ENCODE results near the gene POFUT1.
"Not testable (repeated sequence)": the region's sequence is repeated elsewhere in the genome, so short reads cannot be mapped to it uniquely, and the experiment has no call there.

The POFUT1 gene

DNA sequence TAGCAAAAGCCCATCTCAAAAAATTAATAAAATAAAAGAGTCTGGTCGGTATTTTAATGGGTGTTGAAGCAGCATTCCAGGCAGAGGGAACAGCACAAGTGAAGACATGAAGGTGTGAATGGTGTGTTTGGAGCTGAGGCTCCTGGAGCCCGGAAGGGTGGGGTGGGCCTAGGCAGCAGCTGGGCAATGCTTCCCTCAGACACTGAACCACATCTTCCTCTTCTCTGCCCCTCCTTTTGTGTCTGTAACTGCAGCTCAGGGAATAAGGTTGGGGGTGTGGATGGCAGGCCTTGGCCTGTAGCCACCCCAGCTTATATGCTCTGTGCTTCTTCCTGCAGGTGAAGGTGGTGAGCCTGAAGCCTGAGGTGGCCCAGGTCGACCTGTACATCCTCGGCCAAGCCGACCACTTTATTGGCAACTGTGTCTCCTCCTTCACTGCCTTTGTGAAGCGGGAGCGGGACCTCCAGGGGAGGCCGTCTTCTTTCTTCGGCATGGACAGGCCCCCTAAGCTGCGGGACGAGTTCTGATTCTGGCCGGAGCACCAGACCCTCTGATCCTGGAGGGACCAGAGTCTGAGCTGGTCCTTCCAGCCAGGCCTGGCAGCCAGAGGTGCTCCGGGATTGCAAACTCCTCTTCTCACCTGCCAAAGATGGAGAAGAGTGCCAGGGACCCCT lies 26.6 kb downstream of the POFUT1 start:
- DNase-seq (ENCODE audit: low spot score): peak; percentile 21

DNA sequence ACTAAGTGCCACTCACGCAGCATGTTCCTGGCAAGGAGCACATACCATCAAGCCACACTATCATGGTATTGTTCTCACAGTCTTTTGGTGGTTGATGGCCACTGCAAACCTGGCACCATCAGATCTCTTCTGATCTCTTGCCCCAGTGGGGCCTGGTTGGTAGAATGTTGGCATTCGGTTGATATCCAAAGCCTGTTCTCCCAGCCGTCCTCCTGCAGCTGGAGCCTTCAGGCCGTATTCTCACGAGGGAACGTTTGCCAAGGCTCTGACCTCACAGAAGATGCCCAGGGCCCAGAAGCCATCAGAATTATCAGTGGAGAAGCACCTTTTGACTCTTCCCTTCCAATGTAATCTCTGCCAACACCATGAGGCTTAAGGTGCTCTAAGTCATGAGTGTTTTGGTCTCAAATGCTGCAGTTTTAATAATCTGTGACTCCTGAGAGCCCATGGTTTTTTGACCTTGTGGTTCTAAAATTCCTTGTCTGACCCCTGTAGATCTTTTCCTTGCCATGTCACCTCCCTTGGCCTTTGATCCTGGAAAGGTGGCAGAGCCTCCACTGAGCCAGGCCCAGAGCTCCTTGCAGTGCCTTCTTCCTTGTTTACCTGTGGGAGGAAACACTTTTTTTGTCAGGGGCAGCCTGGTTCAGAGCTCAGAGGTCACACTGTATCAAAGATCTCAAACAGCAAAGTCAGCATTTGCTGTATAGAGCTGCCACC lies 27.8 kb downstream of the POFUT1 start:
- no peak for DNase-seq (ENCODE audit: low spot score)

DNA sequence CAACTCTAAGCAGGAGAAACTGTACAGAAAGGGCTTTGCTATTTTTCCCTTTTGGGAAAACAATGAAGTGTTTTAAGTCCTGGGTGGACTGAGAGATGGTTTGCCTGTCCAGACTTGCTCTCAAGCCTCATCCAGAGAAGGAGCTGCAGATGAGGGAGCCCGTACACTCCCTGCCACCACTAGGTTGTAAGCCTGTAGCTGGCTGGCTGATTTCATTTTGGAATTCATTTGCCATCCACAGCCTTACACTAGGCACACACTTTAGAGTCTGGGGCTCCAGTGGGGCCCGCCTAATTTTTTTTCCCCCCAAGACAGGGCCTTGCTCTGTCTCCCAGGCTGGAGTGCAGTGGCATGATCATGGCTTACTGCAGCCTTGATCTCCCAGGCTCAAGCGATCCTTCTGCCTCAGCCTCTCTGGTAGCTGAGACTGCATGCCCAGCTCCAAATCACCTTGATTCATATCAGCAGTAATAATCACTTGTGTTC lies 28.4 kb downstream of the POFUT1 start:
- DNase-seq (ENCODE audit: low spot score): no peak

GRCh38 chr20:32236819-32237218 lies 29.1 kb downstream of the POFUT1 start:
- DNase-seq (ENCODE audit: low spot score): no peak

GRCh38 chr20:32237419-32237818 lies 29.7 kb downstream of the POFUT1 start:
- DNase-seq (ENCODE audit: low spot score): no peak

GRCh38 chr20:32238483-32239425 lies 31.1 kb downstream of the POFUT1 start:
- no peak for DNase-seq (ENCODE audit: low spot score)

GRCh38 chr20:32240205-32240604 lies 32.5 kb downstream of the POFUT1 start:
- no peak for DNase-seq (ENCODE audit: low spot score)

DNA sequence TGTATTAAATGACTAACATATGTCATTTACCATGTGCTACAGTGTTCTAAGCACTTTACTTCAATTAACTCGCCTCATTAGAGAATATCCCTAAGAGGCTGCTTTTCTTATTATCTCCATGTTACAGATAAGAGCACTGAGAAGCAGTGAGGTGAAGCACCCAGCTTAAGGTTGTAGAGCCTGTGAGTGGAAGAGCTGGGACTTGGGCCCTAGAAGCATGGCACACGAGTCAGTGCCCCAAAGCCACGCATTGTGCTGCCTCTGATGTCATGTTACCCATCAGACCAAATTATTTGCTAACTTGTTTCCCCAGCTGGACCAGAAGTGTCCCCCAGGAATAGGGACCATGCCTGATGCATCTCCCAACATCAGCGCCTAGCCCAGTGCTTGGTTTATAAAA lies 34.1 kb downstream of the POFUT1 start:
- no peak for DNase-seq (ENCODE audit: low spot score)

DNA sequence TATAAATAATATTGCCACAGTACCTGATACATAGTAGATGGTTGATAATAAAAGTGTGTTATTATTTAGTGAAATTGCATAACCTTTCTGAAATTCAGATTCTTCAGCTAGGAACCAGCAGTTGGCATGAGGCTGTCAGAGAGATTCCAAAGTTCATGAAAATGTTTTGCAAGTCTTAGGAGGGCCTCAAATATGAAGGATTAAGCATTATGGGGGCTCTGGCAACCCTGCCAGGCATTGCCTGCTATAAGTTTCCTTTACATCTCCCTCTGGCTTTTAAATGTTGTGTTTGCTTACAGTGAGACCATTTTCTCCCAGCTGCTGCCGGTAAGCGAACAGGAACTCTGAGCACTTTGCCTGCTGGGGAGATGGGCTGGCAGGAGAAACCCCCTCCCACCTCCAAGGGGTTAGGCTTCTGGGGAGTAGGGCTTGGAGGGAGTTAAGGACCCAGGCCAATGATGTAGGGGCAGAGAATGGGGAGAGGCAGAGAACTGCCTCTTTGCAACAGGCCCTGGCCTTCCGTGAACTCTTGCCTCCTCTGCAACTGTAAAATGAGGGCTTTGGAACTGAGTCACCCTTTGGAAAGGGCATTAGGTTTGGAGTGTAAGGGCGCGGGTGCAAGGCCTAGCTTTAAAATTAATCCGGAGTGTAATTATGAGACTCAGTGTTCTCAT lies 36.6 kb downstream of the POFUT1 start:
- no peak for DNase-seq (ENCODE audit: low spot score)

DNA sequence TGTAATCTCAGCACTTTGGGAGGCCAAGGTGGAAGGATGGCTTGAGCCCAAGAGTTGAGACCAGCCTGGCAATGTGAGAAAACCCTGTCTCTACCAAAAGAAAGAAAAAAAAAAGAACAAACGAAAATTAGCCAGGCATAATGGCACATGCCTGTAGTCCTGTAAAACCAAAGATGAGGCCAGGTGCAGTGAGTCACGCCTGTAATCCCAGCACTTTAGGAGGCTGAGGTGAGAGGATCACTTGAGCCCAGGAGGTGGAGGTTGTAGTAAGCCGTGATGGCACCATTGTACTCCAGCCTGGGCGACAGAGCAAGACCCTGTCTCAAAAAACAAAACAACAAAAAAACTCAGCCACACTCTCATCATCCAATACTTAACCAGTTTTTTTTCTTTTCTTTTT lies 37.3 kb downstream of the POFUT1 start:
- DNase-seq (ENCODE audit: low spot score): no peak

GRCh38 chr20:32246208-32246607 lies 38.5 kb downstream of the POFUT1 start:
- DNase-seq (ENCODE audit: low spot score): not testable (repeated sequence)

DNA sequence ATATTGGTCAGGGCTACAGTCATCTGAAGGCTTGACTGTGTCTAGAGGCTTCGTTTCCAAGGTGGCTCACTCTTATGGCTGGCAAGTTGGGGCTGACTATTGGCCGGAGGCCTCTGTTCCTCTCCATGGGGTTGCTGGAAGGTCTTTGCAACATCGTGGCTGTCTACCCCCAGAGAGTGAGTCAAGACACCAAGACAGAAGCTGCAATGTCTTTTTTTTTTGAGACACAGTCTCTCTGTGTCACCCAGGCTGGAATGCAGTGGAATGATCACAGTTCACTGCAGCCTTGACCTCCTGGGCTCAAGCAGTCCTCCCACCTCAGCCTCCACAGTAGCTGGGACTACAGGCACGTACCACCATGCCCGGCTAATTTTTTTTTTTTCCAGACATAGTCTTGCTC lies 40.4 kb downstream of the POFUT1 start:
- DNase-seq (ENCODE audit: low spot score): no peak

GRCh38 chr20:32249030-32249738 lies 41.5 kb downstream of the POFUT1 start:
- no peak for DNase-seq (ENCODE audit: low spot score)

DNA sequence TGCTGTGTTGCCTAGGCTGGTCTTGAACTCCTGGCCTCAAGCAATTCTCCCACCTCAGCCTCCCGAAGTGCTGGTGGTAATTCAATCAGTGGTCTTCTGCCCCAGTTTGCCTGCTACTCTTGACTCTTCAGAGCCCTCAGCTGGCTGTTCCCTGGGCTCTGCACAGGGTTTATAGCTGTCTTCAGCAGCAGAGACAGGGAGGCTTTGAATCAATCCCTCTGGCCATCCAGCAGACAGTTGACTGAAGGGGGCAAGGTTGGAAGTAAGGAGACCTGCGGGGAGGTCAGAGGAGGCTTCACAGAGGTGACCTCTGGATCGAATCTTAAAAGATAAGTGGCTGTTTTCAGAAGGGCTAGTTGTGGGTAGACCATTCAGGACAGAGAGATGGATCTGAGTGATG lies 43.8 kb downstream of the POFUT1 start:
- DNase-seq (ENCODE audit: low spot score): no peak

GRCh38 chr20:32252189-32252588 lies 44.5 kb downstream of the POFUT1 start:
- no peak for DNase-seq (ENCODE audit: low spot score)

DNA sequence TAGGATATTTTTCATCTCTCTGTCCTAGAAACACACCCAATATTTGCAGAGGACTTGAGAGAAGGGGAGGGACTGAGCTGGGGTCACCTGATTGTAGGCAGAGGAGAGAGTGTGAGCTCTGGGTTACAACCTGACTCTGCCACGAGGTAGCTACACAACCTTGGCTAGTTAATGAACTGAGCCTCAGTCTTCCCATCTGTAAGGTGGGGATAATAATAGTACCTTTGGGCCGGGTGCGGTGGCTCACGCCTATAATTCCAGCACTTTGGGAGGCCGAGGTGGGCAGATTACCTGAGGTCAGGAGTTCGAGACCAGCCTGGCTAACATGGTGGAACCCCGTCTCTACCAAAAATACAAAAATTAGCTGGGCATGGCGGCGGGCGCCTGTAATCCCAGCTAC lies 53.3 kb downstream of the POFUT1 start:
- DNase-seq (ENCODE audit: low spot score): not testable (repeated sequence)

DNA sequence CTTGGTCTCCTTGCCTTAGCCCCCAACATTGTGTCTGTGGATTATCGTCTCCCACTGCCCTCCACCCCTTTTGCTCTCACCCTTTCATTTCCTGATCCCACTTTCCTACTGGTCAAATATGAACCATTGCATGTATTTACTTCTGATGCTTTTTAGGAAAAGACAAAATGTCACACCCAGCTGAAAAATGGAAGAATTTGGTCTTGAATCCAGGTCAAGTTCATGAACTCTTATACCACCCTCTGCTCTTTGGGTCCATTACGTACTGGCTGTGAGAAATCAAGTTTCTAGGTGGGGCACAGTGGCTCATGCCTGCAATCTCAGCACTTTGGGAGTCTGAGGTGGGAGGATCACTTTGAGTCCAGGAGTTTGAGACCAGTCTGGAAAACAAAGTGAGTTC lies 54.0 kb downstream of the POFUT1 start:
- no peak for DNase-seq (ENCODE audit: low spot score)

DNA sequence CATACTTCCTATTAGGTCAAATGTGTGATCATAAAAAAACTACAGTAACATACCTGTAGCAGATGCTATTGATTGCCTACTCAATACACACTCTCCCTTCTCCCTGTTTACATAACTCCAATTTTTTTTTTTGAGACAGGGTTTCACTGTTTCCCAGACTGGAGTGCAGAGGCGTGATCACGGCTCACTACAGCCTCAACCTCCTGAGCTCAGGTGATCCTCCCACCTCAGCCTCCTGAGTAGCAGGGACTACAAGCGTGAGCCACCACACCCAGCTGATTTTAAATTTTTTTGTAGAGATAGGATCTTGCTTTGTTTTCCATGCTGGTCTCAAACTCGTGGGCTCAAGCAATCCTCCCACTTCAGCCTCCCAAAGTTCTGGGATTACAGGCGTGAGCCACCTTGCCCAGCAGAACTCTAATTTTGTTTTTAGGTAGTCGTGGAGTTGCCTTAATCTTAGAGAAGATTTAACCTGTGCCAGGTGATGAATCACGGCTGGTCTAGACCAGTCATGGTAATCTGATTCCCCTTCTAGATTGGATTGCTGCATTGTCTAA lies 55.8 kb downstream of the POFUT1 start:
- DNase-seq (ENCODE audit: low spot score): no peak

DNA sequence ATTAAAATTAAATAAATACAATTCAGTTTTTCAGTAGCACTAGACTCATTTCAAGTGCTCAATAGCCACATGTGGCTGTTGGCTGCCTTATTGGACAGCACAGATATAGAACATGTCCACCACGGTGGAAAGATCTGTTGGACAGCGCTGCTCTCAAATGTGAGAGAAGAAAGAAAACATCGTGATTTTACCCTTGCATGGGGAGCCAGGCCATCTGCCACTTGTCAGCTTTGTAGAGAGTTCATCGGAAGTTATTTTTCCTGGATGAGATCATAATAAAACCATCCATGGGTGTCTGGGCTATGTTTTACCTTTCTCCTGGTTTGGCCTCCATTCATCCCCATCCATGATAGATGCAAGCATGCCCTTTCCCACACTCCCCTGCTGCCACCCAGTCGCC lies 63.9 kb downstream of the POFUT1 start:
- no peak for DNase-seq (ENCODE audit: low spot score)

DNA sequence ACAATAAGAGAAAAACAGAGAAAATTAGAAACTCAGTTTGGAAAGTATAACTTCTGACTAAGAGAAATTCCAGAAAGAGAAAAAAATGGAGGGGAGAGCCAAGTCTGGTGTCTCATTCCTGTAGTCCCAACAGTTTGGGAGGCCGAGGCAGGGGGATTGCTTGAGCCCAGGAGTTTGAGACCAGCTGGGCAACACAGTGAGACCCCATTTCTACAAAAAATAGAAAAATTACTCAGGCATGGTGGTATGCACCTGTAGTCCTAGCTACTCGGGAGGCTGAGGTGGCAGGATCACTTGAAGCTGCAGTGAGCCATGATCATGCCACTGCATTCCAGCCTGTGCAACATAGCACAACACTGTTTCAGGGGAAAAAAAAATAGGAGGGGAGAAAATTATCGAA lies 66.7 kb downstream of the POFUT1 start:
- DNase-seq (ENCODE audit: low spot score): no peak

DNA sequence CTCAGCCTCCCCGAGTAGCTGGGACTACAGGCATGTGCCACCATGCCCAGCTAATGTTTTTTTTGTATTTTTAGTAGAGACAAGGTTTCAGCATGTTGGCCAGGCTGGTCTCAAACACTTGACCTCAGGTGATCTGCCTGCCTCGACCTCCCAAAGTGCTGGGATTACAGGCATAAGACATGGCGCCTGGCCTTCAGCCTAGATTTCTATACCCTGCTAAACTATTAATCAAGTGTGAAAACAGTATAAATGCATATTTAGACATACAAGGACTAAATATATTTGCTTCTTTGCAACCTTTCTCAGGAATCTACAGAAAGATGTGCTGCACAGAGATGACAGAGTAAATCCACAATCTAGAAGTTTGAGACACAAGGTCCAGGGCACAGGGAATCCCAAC lies 67.5 kb downstream of the POFUT1 start:
- DNase-seq (ENCODE audit: low spot score): not testable (repeated sequence)
